ENCODE results near the gene OR51L1.
"Not testable (repeated sequence)": the region's sequence is repeated elsewhere in the genome, so short reads cannot be mapped to it uniquely, and the experiment has no call there.

The OR51L1 gene, protein sequence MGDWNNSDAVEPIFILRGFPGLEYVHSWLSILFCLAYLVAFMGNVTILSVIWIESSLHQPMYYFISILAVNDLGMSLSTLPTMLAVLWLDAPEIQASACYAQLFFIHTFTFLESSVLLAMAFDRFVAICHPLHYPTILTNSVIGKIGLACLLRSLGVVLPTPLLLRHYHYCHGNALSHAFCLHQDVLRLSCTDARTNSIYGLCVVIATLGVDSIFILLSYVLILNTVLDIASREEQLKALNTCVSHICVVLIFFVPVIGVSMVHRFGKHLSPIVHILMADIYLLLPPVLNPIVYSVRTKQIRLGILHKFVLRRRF

DNA sequence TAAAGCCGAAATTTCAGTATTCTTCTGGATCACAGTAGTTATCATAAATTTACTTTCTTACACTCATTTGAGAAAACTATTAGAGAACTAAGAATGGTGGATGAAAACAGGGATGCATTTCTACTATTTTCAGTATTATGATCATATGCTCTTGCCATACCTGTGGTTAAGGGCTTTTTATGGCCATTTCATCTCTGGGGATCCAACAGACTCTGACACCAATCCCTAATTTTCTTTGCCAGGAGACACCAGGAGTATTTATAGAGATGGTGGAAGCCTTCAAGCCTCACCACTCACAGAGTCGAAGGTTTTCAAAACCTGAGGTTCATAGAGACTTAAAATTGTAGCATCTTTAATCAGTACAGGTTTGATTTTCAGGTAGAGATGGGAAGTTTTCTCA lies at the start of gene OR51L1:
OR51L1 (plus strand) TSS at position 301 of the 400 bp plus-strand sequence. CDS start 4,132 bp downstream, outside the sequence.
- no peak for DNase-seq

DNA sequence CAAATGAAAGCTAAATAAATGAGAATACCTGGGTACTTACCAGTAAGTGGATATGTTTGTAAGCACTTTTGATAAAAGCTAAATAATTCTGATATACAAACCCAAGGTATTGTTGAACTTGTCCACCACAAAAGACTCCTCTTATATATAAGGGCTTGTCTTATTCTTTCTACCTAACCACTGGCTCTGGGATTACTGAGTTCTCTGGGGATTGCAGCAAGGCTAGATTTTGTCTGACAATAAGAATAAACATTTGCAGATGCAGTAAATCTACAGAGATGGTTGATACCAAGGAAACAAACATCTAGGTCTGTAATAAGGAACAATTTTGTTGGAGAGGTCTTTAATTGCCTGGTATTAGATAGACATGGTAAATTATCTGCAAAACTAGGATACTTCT lies 47.1 kb upstream of the OR51L1 start, which contains the start of gene OR51A4:
OR51A4 (minus strand) TSS at position 101 of the 400 bp plus-strand sequence. CDS start 505 bp downstream, outside the sequence.
- no peak for DNase-seq

DNA sequence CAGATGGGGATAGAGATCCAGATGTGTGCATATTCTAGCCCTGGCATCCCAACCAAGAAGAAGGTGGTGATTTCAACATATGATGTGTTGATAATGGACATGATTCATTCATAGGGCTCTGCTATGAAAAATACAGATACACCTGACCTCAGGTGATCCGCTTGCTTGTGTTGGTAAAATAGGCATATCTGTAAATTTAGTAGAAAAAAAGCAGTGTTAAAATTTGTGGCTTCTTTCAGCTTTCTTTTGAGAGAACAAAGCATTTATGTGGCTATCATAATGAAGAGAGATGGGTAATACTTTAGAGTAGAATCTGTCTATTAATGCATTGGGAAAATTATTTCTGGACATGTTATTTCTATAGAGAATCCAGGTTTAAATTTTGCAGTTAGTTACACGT lies 39.0 kb upstream of the OR51L1 start, which contains the start of gene OR51A2:
OR51A2 (minus strand) TSS at position 101 of the 400 bp plus-strand sequence; CDS start at position 101, 0 bp downstream.
- DNase-seq: not testable (repeated sequence)

DNA sequence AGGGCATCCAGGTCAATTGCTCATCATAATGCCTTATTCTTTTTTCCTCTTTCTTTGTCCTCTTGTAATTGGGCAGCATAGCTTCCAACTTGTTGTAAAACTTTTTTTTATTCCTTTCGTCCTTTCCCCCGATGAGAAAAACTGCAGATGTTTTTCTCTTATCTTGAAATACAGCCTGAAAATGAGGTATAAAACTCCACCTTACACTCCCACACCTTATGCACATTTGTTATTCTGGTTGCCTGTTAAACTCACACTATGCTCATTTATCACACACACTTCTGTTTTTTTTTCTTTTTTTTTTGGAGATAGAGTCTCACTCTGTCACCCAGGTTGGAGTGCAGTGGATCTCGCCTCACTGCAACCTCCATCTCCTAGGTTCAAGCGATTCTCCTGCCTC lies 37.3 kb upstream of the OR51L1 start:
- DNase-seq: no peak

DNA sequence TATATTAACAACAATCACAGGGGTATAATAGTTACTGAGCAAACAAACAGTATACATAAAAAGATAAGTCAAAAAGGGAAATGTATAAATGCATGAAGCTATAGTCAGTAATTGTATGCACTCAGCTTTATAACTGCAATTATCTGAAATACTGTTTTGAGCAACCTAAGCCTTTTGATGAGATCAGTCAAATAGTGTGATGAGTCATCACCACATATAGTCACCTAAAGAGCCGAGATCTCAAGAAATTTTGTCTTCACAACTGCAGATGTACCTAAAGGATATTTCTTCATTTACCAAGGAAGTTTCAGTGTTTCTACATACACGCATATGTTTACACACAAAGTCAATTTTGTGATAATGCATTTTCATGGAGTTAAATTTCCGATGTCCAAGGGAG lies 33.8 kb upstream of the OR51L1 start:
- DNase-seq: no peak

DNA sequence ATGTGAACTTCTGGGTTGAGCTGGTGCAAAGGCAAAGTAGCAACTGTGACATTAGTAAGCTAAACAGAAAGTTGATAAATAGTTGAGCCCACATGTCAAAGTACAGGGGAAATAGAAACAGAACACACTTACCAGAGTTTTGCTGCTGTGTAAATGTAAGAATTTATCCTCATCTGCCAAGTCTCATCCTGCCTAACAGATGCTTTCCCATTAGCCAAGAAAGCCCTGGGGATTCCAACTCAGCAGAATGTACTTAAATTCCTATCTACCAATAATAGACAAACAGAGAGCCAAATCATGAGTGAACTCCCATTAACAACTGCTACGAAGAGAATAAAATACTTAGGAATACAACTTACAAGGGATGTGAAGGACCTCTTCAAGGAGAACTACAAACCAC lies 31.8 kb upstream of the OR51L1 start:
- DNase-seq: no peak

DNA sequence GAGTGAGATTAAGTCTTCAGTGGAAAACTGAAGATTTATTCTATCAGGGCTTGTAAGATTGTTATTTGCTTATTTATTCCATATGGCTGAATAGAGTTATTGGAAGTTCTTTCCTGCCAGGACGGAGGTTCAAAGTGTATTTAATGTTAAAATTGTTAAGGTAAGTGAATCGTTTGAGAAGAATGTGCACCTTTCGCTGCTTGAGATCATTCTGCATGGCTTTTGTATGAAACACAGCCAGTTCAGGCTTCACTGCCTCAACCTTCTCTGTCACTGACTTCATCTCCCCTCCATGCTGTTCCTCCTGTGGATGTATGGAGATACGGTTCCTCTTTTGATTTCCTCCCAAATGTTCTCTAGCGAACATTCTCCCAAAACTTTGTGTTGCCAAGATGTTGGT lies 19.2 kb upstream of the OR51L1 start:
- DNase-seq: no peak

DNA sequence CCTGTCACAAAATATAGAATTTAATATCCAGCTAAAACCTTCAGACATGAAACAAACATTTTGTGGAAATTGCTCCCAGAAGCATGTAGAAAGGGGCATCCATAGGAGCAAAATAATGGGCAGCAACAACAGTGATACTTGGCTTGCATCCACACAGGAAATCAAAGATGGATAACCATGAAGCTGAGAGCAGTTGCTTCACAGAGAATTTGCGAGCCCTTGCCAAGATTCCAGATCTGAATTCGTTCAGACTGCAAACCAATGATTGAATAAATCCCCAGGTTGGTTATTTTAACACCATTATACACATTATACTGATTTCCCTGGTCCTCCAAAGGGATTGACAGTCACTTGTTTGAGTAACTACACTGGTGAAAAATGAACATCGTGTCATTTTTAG lies 15.6 kb upstream of the OR51L1 start:
- no peak for DNase-seq

DNA sequence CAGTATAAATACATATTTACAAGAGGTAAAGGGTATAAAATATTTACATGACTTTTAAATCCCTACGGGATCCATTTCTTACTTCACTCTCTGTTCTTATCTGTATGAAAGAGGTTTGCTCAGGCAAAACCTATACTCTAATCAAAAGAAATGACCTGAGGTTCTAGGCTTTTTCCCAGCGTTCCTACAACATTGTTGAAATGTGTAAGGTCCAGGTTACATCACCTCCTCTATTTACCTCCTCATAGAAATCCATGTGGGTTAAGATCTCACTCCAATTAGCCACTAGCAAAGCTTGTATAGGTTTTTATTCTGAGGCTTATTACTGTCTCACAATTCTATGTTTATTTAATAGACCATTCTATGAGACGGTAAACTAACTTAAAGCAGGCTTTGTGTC lies 12.0 kb upstream of the OR51L1 start:
- DNase-seq: no peak

DNA sequence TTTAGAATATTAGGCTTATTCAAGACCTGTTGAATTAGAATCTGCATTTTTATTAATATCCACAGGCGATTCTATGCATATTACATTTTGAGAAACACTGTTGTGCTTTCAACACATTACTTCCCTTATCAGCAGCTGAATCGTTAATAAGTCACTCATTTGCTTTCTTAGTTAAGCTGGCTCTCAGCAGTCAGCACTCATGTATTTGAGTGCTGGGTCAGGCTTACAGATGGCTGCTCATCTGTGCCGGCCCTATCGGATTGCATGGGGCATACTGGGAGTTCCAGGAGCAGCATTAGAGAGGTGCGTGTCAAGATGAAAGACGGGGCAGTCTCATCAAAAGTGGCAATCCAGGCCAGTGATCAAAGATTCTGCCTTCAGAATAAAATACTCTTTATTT lies 10.8 kb upstream of the OR51L1 start:
- no peak for DNase-seq

DNA sequence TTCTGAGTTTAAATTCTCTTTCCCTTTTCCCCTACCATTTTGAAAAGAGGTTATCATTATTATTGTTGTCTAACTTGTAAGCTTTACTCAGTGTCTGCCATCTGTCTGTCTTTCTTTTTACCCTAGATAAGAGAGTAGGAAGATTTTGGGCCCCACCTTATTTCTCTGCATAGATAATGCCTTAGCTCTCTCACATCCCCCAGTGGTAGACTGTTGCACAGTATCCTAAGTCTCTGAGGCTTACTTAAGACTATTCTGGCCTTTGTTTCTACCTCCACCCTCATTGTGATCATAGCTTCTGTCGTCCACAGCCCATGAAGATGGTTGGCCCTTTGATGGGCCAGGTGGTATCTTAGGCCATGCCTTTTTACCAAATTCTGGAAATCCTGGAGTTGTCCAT lies 3.6 kb upstream of the OR51L1 start:
- DNase-seq: no peak

DNA sequence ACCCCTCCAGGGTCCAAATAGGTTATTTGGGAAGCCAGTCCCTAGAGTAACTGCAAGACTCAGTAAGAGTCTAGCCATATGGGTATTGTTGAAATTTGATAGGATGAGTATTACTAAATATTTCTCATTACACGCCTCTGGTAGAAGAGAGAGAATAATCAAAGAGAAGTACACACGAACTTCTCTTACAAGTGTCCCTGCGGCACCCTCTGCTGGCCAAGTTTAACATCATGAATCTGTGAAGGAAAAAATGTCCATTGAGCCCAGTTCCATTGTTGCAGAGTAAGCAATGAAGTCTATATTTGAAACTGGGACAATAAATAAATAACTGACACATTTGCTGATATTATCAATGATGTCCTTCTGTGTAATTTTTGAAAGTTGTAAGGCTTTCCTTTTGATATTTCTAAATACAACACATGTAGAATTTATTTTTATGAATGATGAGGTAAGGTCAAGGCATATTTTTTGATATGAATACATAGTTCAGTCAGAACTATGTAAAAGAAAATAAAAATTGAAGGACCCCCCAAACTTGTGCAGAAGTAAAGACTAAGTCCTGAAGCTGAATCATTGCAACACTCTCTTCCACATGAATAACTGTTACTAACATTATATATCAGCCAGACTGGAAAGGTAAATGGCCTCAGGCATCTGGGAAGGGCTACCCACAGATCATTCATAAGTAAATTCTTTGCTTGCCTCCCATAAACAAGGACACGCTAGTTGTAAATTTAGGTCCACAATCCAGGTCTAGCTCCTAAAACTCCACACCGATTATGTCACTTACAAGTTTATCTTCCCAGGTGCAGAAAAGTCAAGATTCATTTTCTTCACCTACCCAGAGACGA lies 10.0 kb downstream of the OR51L1 start:
- peak; percentile 5 for DNase-seq

DNA sequence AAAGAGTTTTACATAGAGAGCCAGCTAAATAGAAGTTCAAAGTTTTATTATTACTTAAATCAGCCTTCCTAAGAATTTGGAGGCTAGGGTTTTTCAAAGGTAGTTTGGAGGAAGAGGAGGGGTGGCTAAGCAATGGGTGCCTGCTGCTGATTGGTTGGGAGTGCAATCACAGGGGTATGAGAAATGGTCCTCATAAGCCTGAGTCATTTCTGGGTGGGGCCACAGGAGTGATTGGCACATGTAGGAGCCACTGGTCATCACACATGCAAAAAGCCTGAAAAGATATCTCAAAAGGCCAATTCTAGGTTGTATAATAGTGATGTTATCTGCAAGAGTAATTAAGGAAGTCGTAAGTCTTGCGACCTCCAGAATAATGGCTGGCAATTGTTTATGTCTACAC lies 12.9 kb downstream of the OR51L1 start:
- DNase-seq: no peak

DNA sequence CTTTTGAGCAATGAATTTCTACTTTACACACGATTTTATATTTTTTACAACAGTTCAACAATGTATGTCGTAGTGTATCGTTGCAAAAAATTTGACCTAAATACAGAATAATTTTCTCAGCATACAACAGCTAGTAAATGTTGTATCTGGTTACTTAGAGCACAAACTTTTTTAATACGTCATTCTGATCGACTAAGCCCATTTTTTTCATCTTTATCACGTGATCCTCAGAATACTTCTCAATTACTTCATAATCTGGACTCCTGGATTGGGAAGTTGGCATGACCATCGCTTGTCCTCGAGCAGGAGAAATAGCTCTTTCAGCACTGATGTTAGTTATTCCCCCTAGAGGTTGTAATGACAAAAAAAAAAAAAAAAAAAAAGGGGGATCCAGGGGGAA lies 16.6 kb downstream of the OR51L1 start:
- no peak for DNase-seq

DNA sequence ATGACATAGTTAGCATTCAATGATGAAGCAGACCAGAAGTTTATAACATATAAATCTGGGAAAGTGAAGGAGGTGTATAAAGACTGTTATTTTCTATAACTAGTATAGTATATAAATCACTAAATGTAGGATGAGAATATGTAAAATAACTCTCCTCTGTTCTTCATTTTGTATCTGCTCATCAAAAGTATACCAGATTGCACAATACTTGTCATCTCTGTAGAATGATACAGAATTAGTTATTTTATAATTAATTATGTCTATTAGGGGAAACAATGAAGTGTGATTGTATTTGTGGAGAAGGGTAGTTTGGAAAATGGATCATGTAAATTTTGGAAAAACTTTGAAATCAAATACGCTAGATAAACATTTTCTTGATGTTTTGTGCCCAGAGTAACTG lies 18.4 kb downstream of the OR51L1 start:
- DNase-seq: no peak

DNA sequence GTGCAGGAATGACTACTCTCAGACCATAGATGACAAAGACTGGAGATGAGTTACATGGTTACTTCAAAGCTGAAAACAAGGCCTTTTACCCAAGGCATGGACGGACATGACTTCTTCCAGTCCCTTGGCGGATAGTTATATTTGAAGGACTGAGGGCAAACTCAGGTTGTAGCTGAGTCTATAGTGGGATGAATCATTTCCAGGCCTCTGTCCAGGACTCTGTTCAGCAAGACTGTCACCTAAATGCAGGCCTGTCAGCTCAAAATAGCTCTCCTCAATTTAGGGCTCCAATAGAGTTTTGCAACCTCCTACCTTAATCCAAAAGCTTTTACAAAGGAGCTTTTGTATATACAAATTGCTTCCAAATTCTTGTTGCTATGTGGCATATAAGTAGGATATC lies 27.3 kb downstream of the OR51L1 start:
- no peak for DNase-seq

DNA sequence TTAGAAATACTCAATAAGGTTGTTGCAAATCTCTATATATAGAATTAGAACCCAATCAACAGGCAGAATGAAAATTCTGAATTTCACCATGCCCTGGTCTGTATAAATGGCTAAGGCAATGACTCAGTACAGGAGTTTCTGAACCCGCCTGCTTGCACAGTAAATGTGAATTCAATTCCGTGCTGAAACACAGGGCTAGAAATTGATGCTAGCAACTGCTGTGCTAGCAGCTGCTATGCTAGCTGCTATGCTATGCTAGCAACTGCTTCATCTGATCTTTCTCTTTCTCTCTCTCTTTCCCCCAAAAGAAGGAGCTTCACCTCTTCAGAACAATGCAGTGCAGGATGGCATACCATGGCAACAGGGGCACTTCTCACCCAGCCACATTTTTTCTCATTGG lies 42.0 kb downstream of the OR51L1 start:
- DNase-seq: no peak

DNA sequence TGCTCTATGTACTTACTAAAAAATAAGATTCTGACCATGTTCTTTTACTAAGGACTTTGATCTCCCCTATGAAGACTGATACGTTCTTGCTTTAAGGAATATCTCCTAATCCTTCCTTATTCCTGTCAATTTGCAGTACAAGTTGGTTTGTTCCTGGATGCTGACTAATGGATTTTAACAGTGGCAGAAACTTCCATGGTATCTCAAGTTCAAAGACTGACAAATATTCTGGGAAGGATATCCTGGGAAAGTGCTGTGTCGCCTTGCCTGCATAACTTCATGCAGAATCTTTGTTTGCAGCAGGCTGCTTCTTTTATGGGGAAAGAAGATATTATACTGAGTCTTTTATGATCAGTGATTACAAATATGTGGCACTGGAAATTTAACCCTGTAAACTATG lies 43.3 kb downstream of the OR51L1 start:
- no peak for DNase-seq

DNA sequence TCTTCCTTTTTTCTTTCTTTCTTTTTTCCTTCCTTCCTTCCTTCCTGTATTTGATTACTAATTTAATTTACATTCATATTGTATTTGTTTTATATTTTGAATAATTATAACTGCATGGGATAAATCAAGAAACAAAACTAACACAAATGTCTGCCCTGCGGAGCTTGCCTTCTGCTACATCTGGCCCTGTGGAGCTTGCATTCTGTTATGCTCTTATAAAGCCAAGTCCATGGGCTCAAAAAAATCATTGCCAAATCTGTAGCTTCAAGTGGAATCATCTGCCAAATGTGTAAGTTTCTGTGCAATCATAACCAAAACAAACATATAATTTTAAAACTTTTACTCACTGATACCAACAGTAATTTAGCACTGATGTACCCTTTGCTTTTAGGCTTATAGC lies 43.7 kb downstream of the OR51L1 start:
- no peak for DNase-seq

DNA sequence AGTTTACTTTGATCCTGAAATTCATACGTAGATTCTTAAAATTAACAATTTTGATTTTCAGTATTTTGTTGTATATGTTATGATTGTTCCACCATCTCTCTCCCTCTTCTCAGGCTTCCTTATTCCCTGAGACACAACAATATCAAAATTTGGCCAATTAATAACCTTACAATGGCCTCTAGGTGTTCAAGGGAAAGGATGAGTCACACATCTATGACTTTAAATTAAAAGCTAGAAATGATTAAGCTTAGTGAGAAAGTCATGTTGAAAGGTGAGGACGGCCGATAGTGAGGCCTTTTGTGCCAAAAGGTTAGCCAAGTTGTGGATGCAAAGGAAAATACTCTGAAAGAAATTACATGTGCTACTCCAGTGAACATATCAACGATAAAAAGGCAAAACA lies 46.2 kb downstream of the OR51L1 start:
- no peak for DNase-seq

DNA sequence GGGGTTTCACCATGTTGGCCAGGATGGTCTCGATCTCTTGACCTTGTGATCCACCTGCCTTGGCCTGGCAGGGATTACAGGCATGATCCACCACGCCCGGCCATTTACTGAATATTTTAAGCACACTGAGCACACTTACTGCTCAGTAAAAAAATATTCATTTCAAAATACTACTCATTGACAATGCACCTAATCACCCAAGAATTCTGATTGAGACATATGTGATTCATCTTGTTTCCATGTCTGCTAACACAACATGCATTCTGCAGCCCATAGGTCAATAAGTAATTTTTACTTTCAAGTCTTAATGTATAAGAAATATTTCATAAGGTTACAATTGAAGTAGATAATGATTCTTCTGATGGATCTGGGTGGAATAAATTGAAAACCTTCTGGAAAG lies 47.4 kb downstream of the OR51L1 start:
- DNase-seq: no peak

DNA sequence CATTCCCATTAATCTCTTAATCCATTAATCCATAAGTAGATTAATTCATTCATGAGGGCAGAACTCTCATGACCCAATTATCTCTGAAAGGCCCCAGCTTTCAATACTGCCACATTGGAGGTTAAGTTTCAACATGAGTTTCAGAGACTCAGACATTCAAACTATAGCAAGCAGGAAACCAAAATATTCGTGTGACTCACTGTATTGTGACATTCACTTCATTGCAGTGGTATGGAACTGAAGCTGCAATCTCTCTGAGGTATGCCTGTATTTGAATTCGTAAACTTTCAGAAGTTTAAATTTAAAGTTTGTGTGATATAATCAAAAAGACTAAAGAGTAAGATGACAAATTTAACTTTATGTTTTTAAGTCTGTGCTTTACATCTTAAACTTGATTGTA lies 48.7 kb downstream of the OR51L1 start:
- DNase-seq: no peak

DNA sequence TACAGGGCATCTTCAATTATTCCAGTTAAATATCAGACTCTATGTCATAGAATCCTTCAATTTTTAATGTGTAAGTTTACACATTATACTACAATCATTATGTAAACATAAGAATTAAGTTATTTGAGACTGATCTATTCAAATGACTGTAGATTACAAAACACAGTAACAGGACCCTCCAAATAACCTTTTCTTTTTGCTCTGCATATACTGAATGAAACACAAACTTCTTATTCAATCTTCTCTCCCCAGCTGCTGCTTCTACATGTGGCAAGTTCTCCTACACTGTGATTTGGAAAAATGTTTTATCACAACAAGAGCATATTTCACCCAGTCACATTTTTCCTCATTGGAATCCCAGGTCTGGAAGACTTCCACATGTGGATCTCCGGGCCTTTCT lies 51.6 kb downstream of the OR51L1 start, which contains the start of gene OR52J3:
OR52J3 (plus strand) TSS at position 301 of the 400 bp plus-strand sequence; CDS start at position 301, 0 bp downstream.
- no peak for DNase-seq

DNA sequence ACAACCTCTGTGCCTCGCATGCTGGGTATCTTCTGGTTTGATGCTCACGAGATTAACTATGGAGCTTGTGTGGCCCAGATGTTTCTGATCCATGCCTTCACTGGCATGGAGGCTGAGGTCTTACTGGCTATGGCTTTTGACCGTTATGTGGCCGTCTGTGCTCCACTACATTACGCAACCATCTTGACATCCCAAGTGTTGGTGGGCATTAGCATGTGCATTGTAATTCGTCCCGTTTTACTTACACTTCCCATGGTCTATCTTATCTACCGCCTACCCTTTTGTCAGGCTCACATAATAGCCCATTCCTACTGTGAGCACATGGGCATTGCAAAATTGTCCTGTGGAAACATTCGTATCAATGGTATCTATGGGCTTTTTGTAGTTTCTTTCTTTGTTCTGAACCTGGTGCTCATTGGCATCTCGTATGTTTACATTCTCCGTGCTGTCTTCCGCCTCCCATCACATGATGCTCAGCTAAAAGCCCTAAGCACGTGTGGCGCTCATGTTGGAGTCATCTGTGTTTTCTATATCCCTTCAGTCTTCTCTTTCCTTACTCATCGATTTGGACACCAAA lies 52.2 kb downstream of the OR51L1 start:
- no peak for DNase-seq
